HG03039 (cell line): ENCODE results near the gene MEGF8.

ENCODE experiments used
- ATAC-seq: cut with Tn5 transposase; IDR thresholded peaks from one replicate; pipeline ENCODE4 v1.9.1; 2021; ENCODE audit warnings: mild to moderate bottlenecking, moderate library complexity; ENCODE audit not compliant: unreplicated experiment

Gene MEGF8

DNA sequence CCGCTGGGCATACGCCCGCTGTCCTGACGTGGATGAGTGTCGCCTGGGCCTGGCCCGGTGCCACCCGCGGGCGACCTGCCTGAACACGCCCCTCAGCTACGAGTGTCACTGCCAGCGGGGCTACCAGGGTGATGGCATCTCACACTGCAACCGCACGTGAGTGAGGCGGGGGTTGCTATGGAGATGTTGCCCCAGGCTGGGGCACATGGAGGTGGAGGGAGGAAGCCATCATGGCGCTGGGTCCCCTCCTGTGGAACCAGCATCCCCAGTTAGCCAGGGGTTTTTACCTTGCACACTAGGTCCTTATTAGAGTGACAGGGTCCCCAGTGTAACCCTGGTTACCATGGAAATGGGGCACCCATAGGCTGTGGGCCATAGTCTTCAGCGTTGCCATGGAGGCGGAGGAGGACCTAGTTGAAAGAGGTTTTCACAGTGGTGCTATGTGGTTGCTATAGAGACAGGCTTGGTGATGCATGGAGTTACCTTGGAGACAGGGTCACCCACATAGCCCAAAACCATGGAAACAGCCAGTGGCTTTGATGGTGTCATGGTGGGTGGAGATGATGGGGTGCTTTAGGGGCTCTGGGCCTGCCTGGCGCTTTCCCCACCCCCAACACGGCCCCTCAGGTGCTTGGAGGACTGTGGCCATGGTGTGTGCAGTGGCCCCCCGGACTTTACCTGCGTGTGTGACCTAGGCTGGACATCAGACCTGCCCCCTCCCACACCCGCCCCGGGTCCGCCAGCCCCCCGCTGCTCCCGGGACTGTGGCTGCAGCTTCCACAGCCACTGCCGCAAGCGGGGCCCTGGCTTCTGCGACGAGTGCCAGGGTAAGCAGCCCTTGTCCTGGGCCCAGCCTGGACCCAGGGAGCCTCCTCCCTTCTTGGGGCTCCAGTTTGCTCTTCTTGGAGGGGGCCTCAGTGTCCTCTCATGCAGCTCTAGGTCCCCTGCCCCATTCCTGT, 27.1 kb downstream of the MEGF8 start:
- no peak for ATAC-seq

GRCh38 chr19:42353341-42354015, 28.0 kb downstream of the MEGF8 start:
- no peak for ATAC-seq

GRCh38 chr19:42355896-42356295, 30.5 kb downstream of the MEGF8 start:
- no peak for ATAC-seq

- ATAC-seq, result no peak
Measured at GRCh38 chr19:42356686-42357085, 31.3 kb downstream of the MEGF8 start.

GRCh38 chr19:42357290-42357689, 31.9 kb downstream of the MEGF8 start:
- no peak for ATAC-seq

DNA sequence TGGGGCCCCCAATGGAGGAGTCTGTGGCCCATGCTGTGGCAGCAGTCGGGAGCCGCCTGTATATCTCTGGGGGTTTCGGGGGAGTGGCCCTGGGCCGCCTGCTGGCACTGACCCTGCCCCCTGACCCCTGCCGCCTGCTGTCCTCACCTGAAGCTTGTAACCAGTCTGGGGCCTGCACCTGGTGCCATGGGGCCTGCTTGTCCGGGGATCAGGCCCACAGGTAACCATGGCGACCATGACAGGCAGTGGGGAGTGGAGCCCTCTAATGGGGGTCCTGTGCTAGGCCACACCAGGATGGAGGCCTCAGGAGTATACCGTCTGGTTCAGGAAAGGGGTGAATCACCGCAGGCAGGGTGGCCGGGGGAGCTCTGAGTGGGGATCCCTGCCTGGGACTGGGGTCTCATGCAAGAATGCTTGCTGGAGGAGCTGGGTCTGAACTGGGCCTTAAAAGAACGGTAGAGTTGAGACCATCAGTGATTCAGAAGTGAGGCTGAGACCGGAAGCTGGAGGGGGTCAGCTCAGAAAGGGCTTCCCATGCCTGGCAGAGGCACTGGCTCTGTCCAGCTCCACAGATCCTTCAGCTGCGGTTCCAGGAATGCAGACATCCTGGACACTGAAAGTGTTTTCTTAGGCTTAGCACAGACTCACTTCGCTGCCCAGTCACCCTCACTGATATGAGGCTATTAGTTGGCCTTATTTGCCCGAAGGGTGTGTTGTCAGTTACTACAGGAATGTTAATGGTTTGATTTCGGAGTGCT, 35.5 kb downstream of the MEGF8 start:
- ATAC-seq, result no peak

- no peak for ATAC-seq
Measured at GRCh38 chr19:42361545-42361910, 36.1 kb downstream of the MEGF8 start.

DNA sequence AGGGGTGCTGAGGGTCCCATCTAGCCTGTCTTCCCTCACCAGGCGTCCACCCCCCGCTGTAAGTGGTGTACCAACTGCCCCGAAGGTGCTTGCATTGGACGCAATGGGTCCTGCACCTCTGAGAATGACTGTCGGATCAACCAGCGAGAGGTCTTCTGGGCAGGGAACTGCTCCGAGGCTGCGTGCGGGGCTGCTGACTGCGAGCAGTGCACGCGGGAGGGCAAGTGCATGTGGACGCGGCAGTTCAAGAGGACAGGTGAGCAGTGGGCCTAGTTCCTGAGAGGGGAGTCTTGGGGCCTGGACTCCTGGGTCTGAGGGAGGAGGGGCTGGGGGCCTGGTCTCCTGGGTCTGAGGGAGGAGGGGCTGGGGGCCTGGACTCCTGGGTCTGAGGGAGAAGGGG, 36.9 kb downstream of the MEGF8 start:
- ATAC-seq, result no peak

- no peak for ATAC-seq
Measured at GRCh38 chr19:42362891-42363440, 37.5 kb downstream of the MEGF8 start.

DNA sequence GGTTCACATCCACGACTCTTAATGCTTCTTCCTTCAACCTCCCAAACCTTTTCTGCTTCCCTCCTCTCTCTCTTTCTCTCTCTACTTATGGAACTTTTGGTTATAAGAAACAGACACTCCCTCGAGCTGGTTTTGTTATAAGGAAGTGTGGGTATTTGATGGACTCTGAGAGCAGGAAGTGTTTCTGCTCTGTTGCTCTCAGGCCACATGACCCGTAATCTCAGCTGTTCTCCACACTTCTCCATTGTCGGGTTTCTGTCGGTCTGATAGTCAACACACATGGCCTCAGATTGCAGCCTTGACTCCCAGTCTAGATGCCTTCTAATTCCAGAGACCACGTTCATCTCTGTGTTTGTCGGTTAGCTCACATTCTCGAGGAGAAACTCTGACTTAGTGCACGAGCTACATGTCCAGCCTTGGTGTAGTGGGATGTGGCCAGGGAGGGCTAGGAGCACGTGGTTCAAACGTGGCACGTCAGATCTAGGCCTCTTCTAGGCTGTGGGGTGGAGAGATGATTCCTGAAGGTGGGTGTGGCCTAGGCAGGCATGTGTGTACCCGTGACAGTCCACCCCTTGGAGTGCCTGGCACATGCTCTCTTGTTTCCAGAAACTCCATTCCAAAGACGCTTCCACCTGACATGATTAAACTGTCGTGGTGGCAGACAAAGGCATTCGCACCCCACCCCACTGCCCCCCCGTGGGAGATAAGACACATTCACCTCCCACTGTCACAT, 38.3 kb downstream of the MEGF8 start:
- no peak for ATAC-seq

GRCh38 chr19:42366673-42367072, 41.2 kb downstream of the MEGF8 start:
- ATAC-seq, result no peak

DNA sequence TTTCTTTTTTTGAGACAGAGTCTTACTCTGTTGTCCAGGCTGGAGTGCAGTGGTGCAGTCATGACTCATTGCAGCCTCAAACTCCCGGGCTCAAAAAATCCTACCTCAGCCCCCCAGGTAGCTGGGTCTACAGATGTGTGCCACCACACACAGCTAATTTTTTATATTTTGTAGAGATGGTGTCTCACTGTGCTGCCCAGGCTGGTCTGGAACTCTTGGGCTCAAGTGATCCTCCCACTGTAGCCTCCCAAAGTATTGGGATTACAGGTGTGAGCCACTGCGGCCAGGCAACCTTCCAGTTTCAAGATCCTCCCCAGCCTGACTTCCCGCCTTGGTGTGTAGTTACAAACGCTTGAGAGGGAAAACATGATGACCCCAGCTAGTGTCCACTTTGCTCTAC, 42.5 kb downstream of the MEGF8 start:
- no peak for ATAC-seq

- ATAC-seq, result no peak
Measured at GRCh38 chr19:42368360-42368759, 42.9 kb downstream of the MEGF8 start.

GRCh38 chr19:42368765-42369164, 43.3 kb downstream of the MEGF8 start:
- ATAC-seq, result no peak

GRCh38 chr19:42369433-42370067, 44.1 kb downstream of the MEGF8 start:
- ATAC-seq, result no peak

DNA sequence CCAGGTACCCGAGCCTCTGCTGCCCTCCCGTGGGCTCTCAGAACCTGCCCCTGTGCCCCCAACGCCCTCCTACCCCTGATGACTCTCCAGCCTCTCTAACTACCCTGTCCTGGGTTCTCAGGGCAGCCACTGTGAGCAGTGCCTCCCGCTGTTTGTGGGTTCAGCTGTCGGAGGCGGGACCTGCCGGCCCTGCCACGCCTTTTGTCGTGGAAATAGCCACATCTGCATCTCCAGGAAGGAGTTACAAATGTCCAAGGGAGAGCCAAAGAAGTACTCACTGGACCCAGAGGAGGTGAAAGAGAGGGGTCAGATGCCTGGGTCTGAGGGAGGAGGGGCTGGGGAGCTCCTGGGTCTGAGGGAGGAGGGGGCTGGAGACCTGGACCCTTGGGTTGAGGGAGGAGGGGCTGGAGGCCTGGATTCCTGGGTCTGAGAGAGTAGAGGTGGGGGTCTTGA, 44.7 kb downstream of the MEGF8 start:
- no peak for ATAC-seq

DNA sequence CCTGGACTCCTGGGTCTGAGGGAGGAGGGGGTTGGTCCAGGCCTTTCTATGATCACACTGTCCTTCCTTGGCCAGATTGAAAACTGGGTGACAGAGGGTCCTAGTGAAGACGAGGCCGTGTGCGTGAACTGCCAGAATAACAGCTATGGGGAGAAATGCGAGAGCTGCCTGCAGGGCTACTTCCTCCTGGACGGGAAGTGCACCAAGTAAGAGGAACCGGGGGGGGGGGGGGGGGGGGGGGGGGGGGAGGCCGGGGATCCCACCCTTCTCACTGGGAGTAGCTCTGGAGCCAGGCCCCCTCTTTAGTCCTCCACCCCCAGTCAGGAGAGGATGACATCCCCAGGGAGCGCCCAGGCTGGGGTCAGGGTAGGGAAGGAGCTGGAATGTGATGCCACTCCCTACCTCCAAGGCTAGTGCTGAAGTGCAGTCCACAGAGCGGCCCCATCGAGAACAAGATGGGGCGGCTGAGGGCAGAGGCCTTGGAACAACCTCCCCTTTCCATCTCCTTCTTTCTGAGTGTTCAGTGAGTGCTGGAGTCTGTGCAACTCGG, 45.3 kb downstream of the MEGF8 start:
- ATAC-seq, result no peak

DNA sequence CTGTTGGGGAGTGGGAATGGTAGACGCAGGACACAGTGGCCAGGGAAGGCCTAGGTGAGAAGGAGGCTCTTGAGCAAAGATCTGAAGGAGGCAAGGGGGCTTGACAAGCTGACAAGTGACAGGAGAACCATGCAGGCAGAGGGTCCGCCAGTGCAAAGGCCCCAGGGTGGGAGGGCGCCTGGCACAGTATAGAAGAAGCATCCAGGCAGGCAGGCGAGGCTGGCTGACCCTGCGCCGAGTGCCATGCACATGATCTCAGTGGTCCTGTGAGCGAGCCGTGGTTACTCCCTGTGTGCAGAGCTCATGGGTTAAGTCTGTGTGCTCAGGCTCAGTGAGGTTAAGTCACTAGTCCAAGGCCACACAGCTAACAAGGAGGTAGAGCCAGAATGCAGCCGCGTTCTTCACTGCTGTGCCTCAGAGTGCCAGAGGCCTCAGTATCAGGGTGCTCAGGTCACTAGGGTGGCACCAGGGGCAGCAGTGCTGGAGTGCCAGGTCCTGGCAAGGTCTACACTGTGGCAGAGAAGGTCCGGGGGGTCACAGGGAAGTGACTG, 49.5 kb downstream of the MEGF8 start:
- no peak for ATAC-seq

GRCh38 chr19:42375415-42376176, 50.2 kb downstream of the MEGF8 start:
- no peak for ATAC-seq
